HG02571 (cell line): Measurements from ENCODE around the gene DPYD.
A peak's percentile ranks its signal among the peaks of the same experiment; 100 is the strongest.

ENCODE experiments used
- ATAC-seq: cut with Tn5 transposase; IDR thresholded peaks from one replicate; pipeline ENCODE4 v1.9.1; 2021; ENCODE audit warnings: mild to moderate bottlenecking, moderate library complexity; ENCODE audit not compliant: unreplicated experiment

DPYD gene

GRCh38 chr1:97163591-97164275 is 757.1 kb downstream of the DPYD start:
- no peak for ATAC-seq

- no peak for ATAC-seq
These were observed 760.0 kb downstream of the DPYD start for GRCh38 chr1:97160818-97161217.

- peak; percentile 63 for ATAC-seq
These were observed 761.5 kb downstream of the DPYD start for GRCh38 chr1:97159342-97159741.

- no peak for ATAC-seq
These were observed 762.1 kb downstream of the DPYD start for GRCh38 chr1:97158691-97159096.

GRCh38 chr1:97157991-97158390 is 762.8 kb downstream of the DPYD start:
- no peak for ATAC-seq

GRCh38 chr1:97151651-97152050 is 769.2 kb downstream of the DPYD start:
- ATAC-seq, result no peak

- no peak for ATAC-seq
These were observed 775.4 kb downstream of the DPYD start for GRCh38 chr1:97145321-97145956.

GRCh38 chr1:97144527-97144926 is 776.3 kb downstream of the DPYD start:
- ATAC-seq, result no peak

GRCh38 chr1:97143236-97143882 is 777.5 kb downstream of the DPYD start:
- no peak for ATAC-seq

GRCh38 chr1:97140611-97141010 is 780.2 kb downstream of the DPYD start:
- ATAC-seq, result no peak

- no peak for ATAC-seq
These were observed 781.3 kb downstream of the DPYD start for GRCh38 chr1:97139512-97139911.

GRCh38 chr1:97138515-97139032 is 782.3 kb downstream of the DPYD start:
- peak; percentile 30 for ATAC-seq

GRCh38 chr1:97137862-97138514 is 782.8 kb downstream of the DPYD start:
- ATAC-seq, result peak; percentile 97

- no peak for ATAC-seq
These were observed 783.8 kb downstream of the DPYD start for GRCh38 chr1:97136996-97137395.

GRCh38 chr1:97135972-97136371 is 784.9 kb downstream of the DPYD start:
- no peak for ATAC-seq

GRCh38 chr1:97128426-97128825 is 792.4 kb downstream of the DPYD start:
- no peak for ATAC-seq

GRCh38 chr1:97123717-97124431 is 797.0 kb downstream of the DPYD start:
- ATAC-seq, result no peak

- no peak for ATAC-seq
These were observed 800.0 kb downstream of the DPYD start for GRCh38 chr1:97120806-97121205.

- no peak for ATAC-seq
These were observed 801.3 kb downstream of the DPYD start for GRCh38 chr1:97119260-97120158.

GRCh38 chr1:97114842-97115241 is 806.0 kb downstream of the DPYD start:
- no peak for ATAC-seq
